Right lung (tissue), 10 donors: ENCODE results near the gene IL10. TPM values are rescaled to one million over a fixed set of nuclear protein-coding genes. Genes with fewer than 3 reads are reported as not detected.
A peak's percentile ranks its signal among the peaks of the same experiment; 100 is the strongest.

Experiments used
- DNase-seq, 2 donors: peaks; one replicate each; pipeline ENCODE4 v3.0.0-alpha.2; 2013
- long read RNA-seq, 8 donors: transcript quantifications; one replicate each; lab custom pipeline, GENCODE V29; 2026
- polyA plus RNA-seq, 5 donors: library from polyadenylated mRNA; unstranded; fragments of 120-200 nt; gene quantifications; one replicate each; pipeline versions ENCODE4 v1.2.1 to v1.2.3, GENCODE V29; 2013; ENCODE audit warnings: inconsistent platforms in 1 of 5, low replicate concordance in 1 of 5; ENCODE audit not compliant: insufficient read length in 5 of 5, insufficient read depth in 1 of 5

The IL10 gene
- polyA plus RNA-seq, result 1 to 10 TPM in 1 of 5 donors, under 1 TPM in 4; 0.38 to 1.0 (median 0.47) TPM
- long read RNA-seq, donor 1, result 0 reads
- long read RNA-seq, donor 2, result 0 reads
- long read RNA-seq, donor 3, result 0 reads
- long read RNA-seq, donor 4, result 0 reads
- long read RNA-seq, donor 5, partial matches to known transcripts, result 0 of 1 reads
- long read RNA-seq, donor 5, other reads (novel, unspliced or antisense), result 0 of 1 reads
- long read RNA-seq, donor 6, result 0 reads
- long read RNA-seq, donor 7, result 0 reads
- long read RNA-seq, donor 8, result 0 reads

- DNase-seq, result no peak
Measured at GRCh38 chr1:206772243-206772937, at the start of gene IL10. Gene IL10, minus strand, starts transcription at chr1:206772494. Its CDS starts 59 bp downstream, at chr1:206772435.

- no peak for DNase-seq
Measured at GRCh38 chr1:206821493-206821892, 49.2 kb upstream of the IL10 start.

- DNase-seq, result no peak
Measured at GRCh38 chr1:206816390-206817287, 44.3 kb upstream of the IL10 start.

- DNase-seq, result peak; percentile 49 to 60
Measured at GRCh38 chr1:206814716-206815341, 42.5 kb upstream of the IL10 start.

- DNase-seq, result no peak
Measured at GRCh38 chr1:206812471-206812870, 40.2 kb upstream of the IL10 start.

GRCh38 chr1:206809504-206810084, 37.3 kb upstream of the IL10 start:
- no peak for DNase-seq

- no peak for DNase-seq
Measured at GRCh38 chr1:206808615-206809014, 36.3 kb upstream of the IL10 start.

GRCh38 chr1:206805357-206805756, 33.1 kb upstream of the IL10 start:
- DNase-seq, result no peak

- no peak for DNase-seq
Measured at GRCh38 chr1:206804156-206804737, 32.0 kb upstream of the IL10 start.

GRCh38 chr1:206803221-206803730, 31.0 kb upstream of the IL10 start:
- no peak for DNase-seq

GRCh38 chr1:206802401-206802800, 30.1 kb upstream of the IL10 start:
- DNase-seq, result no peak

- DNase-seq, result no peak
Measured at GRCh38 chr1:206801467-206801866, 29.2 kb upstream of the IL10 start.

GRCh38 chr1:206800891-206801290, 28.6 kb upstream of the IL10 start:
- no peak for DNase-seq

- DNase-seq, result no peak
Measured at GRCh38 chr1:206800411-206800810, 28.1 kb upstream of the IL10 start.

GRCh38 chr1:206799311-206799710, 27.0 kb upstream of the IL10 start:
- DNase-seq, result no peak

GRCh38 chr1:206798384-206798996, 26.2 kb upstream of the IL10 start:
- DNase-seq, result no peak

- DNase-seq, result no peak
Measured at GRCh38 chr1:206797534-206798383, 25.5 kb upstream of the IL10 start.

- DNase-seq, result no peak
Measured at GRCh38 chr1:206796981-206797402, 24.7 kb upstream of the IL10 start.

- no peak for DNase-seq
Measured at GRCh38 chr1:206796116-206796515, 23.8 kb upstream of the IL10 start.
